ENCODE measurements around the gene ATP2C2. TPM values are rescaled to one million over a fixed set of nuclear protein-coding genes. Genes with fewer than 3 reads are reported as not detected.

ATP2C2 gene
- total RNA-seq, 1 experiment from 2014 or later = 0.67 TPM

- in situ Hi-C loops (cut with HindIII; ENCODE audit: low pct_unique_long_range_greater_than_20kb, low sequenced_read_pairs) = no loop called here
- Histone ChIP-seq H3K4me1 (ENCODE audit: control insufficient read depth, insufficient read depth, low read length) (no peaks in the 10 kb centered on the region), H3K4me3 (ENCODE audit: low read depth in 2 of 2, low read length in 2 of 2) (no peak overlapping the region), H3K36me3 (ENCODE audit: control insufficient read depth, insufficient read depth, low read length) (no peaks in the 10 kb centered on the region), H3K27ac (ENCODE audit: low read length) (no peak overlapping the region), H3K27me3 (ENCODE audit: control insufficient read depth, insufficient read depth, low read length) (no peaks in the 10 kb centered on the region), H3K9me3 (ENCODE audit: control insufficient read depth, insufficient read depth, low read depth, low read length) (no peaks in the 10 kb centered on the region)
- no peak for TF ChIP-seq POLR2AphosphoS5 (IDR thresholded peaks at IDR 0.05; ENCODE audit: low read depth, low read length)
- DNase-seq (ENCODE audit: low read depth, low spot score) = no peak
- ATAC-seq = no peak
- CTCF ChIA-PET = no interaction called here
- POLR2A ChIA-PET = no interaction called here
- BruUV-seq (replicated peaks) = no TSS peak
- intact Hi-C loops (cut with micrococcal nuclease; ENCODE audit: unreplicated experiment) = no loop called here
Measured at GRCh38 chr16:84476401-84476800, 108.1 kb downstream of the ATP2C2 start.

- Histone ChIP-seq H3K27ac (ENCODE audit: low read length) (no peak overlapping the region), H3K9me3 (ENCODE audit: control insufficient read depth, insufficient read depth, low read depth, low read length) (no peaks in the 10 kb centered on the region), H3K36me3 (ENCODE audit: control insufficient read depth, insufficient read depth, low read length) (no peaks in the 10 kb centered on the region), H3K27me3 (ENCODE audit: control insufficient read depth, insufficient read depth, low read length) (no peaks in the 10 kb centered on the region), H3K4me3 (ENCODE audit: low read depth in 2 of 2, low read length in 2 of 2) (no peak overlapping the region), H3K4me1 (ENCODE audit: control insufficient read depth, insufficient read depth, low read length) (no peaks in the 10 kb centered on the region)
- in situ Hi-C loops (cut with HindIII; ENCODE audit: low pct_unique_long_range_greater_than_20kb, low sequenced_read_pairs) = no loop called here
- intact Hi-C loops (cut with micrococcal nuclease; ENCODE audit: unreplicated experiment) = no loop called here
- ATAC-seq (no peak), DNase-seq (ENCODE audit: low read depth, low spot score) (no peak)
- CTCF ChIA-PET = interaction anchor here (0.5 kb wide), 1 partner anchor 58 kb away, joined by 3 read pairs; no protein-coding TSS in a partner anchor
- no TSS peak for BruUV-seq (replicated peaks)
- POLR2A ChIA-PET = no interaction called here
- TF ChIP-seq, protein P1, sequence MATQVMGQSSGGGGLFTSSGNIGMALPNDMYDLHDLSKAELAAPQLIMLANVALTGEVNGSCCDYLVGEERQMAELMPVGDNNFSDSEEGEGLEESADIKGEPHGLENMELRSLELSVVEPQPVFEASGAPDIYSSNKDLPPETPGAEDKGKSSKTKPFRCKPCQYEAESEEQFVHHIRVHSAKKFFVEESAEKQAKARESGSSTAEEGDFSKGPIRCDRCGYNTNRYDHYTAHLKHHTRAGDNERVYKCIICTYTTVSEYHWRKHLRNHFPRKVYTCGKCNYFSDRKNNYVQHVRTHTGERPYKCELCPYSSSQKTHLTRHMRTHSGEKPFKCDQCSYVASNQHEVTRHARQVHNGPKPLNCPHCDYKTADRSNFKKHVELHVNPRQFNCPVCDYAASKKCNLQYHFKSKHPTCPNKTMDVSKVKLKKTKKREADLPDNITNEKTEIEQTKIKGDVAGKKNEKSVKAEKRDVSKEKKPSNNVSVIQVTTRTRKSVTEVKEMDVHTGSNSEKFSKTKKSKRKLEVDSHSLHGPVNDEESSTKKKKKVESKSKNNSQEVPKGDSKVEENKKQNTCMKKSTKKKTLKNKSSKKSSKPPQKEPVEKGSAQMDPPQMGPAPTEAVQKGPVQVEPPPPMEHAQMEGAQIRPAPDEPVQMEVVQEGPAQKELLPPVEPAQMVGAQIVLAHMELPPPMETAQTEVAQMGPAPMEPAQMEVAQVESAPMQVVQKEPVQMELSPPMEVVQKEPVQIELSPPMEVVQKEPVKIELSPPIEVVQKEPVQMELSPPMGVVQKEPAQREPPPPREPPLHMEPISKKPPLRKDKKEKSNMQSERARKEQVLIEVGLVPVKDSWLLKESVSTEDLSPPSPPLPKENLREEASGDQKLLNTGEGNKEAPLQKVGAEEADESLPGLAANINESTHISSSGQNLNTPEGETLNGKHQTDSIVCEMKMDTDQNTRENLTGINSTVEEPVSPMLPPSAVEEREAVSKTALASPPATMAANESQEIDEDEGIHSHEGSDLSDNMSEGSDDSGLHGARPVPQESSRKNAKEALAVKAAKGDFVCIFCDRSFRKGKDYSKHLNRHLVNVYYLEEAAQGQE (IDR thresholded peaks at IDR 0.05; ENCODE audit: insufficient read depth in 1 of 2, low read depth in 2 of 2, low read length in 1 of 2) = no peak
- TF ChIP-seq TCF7L2 (IDR thresholded peaks at IDR 0.05; ENCODE audit: low read depth, low read length) = no peak
- no peak for TF ChIP-seq SIN3A (IDR thresholded peaks at IDR 0.05; ENCODE audit: borderline replicate concordance, insufficient read depth, low read depth, low read length)
- TF ChIP-seq, protein P2, sequence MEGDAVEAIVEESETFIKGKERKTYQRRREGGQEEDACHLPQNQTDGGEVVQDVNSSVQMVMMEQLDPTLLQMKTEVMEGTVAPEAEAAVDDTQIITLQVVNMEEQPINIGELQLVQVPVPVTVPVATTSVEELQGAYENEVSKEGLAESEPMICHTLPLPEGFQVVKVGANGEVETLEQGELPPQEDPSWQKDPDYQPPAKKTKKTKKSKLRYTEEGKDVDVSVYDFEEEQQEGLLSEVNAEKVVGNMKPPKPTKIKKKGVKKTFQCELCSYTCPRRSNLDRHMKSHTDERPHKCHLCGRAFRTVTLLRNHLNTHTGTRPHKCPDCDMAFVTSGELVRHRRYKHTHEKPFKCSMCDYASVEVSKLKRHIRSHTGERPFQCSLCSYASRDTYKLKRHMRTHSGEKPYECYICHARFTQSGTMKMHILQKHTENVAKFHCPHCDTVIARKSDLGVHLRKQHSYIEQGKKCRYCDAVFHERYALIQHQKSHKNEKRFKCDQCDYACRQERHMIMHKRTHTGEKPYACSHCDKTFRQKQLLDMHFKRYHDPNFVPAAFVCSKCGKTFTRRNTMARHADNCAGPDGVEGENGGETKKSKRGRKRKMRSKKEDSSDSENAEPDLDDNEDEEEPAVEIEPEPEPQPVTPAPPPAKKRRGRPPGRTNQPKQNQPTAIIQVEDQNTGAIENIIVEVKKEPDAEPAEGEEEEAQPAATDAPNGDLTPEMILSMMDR (IDR thresholded peaks at IDR 0.05) = no peak
- TF ChIP-seq POLR2AphosphoS5 (IDR thresholded peaks at IDR 0.05; ENCODE audit: low read depth, low read length) = no peak
Measured at GRCh38 chr16:84477661-84478060, 109.3 kb downstream of the ATP2C2 start.

DNA sequence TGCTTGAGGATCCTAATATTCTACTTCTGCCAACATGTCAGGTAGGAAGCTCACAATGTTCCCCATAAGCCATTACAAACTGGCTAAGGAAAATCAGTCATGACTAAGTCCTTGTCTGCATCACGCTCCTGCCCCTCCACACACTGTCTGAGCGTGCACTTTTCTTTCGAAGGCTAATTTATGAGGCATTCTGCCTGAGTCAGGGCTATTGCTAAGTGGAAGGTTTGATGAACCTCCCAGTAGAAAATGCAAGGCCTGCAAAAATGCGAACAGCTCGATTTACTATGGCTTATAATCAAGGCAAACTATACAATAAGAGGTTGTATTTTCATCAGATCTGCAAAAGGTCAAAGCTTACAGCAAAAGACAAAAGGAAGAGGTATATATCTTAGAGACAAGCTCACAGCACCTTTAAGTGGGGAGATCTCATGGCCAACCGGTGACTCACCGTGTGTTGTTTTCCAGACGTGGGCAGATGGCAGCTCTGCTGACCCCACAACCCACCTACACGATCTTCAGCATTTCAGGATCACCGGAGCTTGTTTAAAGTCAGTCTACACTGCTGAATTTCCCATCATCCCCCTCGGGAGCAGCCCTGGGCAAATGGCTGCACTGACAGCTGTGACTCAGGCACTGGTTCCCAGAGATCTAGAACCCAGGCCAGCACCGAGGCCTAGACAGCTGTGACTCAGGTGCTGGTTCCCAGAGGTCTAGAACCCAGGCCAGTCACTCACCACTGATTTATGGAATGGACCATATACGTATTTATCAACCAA is 110.0 kb downstream of the ATP2C2 start:
- in situ Hi-C loops (cut with HindIII; ENCODE audit: low pct_unique_long_range_greater_than_20kb, low sequenced_read_pairs) = no loop called here

More for the DNA sequence above, 110.0 kb downstream of the ATP2C2 start:
- Histone ChIP-seq H3K27ac (ENCODE audit: low read length) (no peak overlapping the region), H3K9me3 (ENCODE audit: control insufficient read depth, insufficient read depth, low read depth, low read length) (no peaks in the 10 kb centered on the region), H3K4me3 (ENCODE audit: low read depth in 2 of 2, low read length in 2 of 2) (no peak overlapping the region), H3K4me1 (ENCODE audit: control insufficient read depth, insufficient read depth, low read length) (no peaks in the 10 kb centered on the region), H3K27me3 (ENCODE audit: control insufficient read depth, insufficient read depth, low read length) (no peaks in the 10 kb centered on the region), H3K36me3 (ENCODE audit: control insufficient read depth, insufficient read depth, low read length) (no peaks in the 10 kb centered on the region)
- ATAC-seq = no peak; the same call in 1 of the 2 replicates
- POLR2A ChIA-PET = no interaction called here
- intact Hi-C loops (cut with micrococcal nuclease; ENCODE audit: unreplicated experiment) = no loop called here
- TF ChIP-seq, protein P2 (IDR thresholded peaks at IDR 0.05) = no peak
- TF ChIP-seq TCF7L2 (IDR thresholded peaks at IDR 0.05; ENCODE audit: low read depth, low read length) (no peak), SIN3A (IDR thresholded peaks at IDR 0.05; ENCODE audit: borderline replicate concordance, insufficient read depth, low read depth, low read length) (no peak), POLR2AphosphoS5 (IDR thresholded peaks at IDR 0.05; ENCODE audit: low read depth, low read length) (no peak)
- TF ChIP-seq, protein P1 (IDR thresholded peaks at IDR 0.05; ENCODE audit: insufficient read depth in 1 of 2, low read depth in 2 of 2, low read length in 1 of 2) = no peak
- CTCF ChIA-PET = interaction anchor here (0.5 kb wide), 1 partner anchor 59 kb away, joined by 3 read pairs; no protein-coding TSS in a partner anchor
- no peak for DNase-seq (ENCODE audit: low read depth, low spot score)
- BruUV-seq (replicated peaks) = TSS peak; percentile 31

Measured in Panc1 (cell line).